ENCODE data around the gene MYH11.

Gene MYH11

GRCh38 chr16:15721018-15721417 is 135.8 kb downstream of the MYH11 start:
- Histone ChIP-seq H3K36me3 (ENCODE audit: insufficient read depth, low read length) (peaks cover 25% of the 10 kb centered on the region), H3K79me2 (ENCODE audit: insufficient read depth, low read length) (no peaks in the 10 kb centered on the region), H4K20me1 (ENCODE audit: insufficient read depth, low read length) (no peaks in the 10 kb centered on the region), H3K4me3 (ENCODE audit: low read depth, low read length, poor library complexity, severe bottlenecking) (no peak overlapping the region), H3K27me3 (ENCODE audit: insufficient read depth, low read length) (no peaks in the 10 kb centered on the region), H3K9ac (ENCODE audit: low read length) (no peak overlapping the region), H2AFZ (ENCODE audit: low read length) (no peak overlapping the region), H3F3A (ENCODE audit: insufficient read depth, low read length) (no peaks in the 10 kb centered on the region), H3K4me2 (ENCODE audit: low read length) (no peak overlapping the region), H3K9me2 (ENCODE audit: low read depth, low read length) (no peaks in the 10 kb centered on the region), H3K4me1 (ENCODE audit: insufficient read depth, low read length, severe bottlenecking) (no peaks in the 10 kb centered on the region), H3K27ac (ENCODE audit: low read depth, low read length, poor library complexity, severe bottlenecking) (no peak overlapping the region), H3K9me3 (ENCODE audit: low read length) (no peaks in the 10 kb centered on the region)
- TF ChIP-seq, protein P1, sequence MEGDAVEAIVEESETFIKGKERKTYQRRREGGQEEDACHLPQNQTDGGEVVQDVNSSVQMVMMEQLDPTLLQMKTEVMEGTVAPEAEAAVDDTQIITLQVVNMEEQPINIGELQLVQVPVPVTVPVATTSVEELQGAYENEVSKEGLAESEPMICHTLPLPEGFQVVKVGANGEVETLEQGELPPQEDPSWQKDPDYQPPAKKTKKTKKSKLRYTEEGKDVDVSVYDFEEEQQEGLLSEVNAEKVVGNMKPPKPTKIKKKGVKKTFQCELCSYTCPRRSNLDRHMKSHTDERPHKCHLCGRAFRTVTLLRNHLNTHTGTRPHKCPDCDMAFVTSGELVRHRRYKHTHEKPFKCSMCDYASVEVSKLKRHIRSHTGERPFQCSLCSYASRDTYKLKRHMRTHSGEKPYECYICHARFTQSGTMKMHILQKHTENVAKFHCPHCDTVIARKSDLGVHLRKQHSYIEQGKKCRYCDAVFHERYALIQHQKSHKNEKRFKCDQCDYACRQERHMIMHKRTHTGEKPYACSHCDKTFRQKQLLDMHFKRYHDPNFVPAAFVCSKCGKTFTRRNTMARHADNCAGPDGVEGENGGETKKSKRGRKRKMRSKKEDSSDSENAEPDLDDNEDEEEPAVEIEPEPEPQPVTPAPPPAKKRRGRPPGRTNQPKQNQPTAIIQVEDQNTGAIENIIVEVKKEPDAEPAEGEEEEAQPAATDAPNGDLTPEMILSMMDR (IDR thresholded peaks at IDR 0.05; ENCODE audit: low read length) = no peak
- TF ChIP-seq EZH2 (IDR thresholded peaks at IDR 0.05; ENCODE audit: borderline replicate concordance, low read length) = no peak

DNA sequence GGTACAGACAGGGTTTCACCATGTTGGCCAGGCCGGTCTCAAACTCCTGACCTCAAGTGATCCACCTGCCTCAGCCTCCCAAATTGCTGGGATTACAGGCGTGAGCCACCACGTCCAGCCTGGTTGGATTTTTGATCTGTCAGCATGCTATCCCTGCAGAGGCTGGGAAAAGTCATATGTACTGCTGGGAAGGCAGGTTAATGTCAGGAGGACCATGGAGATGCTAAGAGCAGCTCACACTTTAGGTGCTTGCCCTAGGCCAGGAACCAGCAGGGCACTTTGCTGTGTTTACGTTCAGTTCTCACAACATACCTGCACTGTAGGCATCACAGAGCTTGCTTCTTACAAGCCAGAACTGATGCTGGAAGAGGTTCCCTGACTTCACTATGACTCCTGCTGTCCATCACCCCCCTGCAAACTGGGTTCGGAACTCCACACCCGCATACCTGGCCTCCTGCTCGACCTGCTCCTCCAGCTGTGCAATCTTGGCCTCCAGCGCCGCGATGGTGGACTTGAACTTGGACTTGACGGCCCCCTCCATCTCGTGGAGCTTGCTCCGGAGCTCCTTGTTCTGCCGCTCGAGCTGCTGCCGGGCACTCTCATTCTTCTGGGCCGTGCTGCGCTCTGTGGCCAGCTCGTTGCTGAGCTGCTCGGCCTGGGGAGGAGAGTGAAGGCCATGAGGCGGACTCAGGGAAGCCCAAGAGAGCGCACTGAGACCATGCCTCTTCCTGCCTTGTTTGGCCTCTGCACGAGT is 140.0 kb downstream of the MYH11 start:
- no peaks in the 10 kb centered on the region for H3K79me2 ChIP-seq (ENCODE audit: insufficient read depth, low read length)
- H3K27ac ChIP-seq (ENCODE audit: low read depth, low read length, poor library complexity, severe bottlenecking) = no peak overlapping the region
- no peaks in the 10 kb centered on the region for H4K20me1 ChIP-seq (ENCODE audit: insufficient read depth, low read length)
- H3K9me3 ChIP-seq (ENCODE audit: low read length) = no peaks in the 10 kb centered on the region
- peaks cover 11% of the 10 kb centered on the region for H3K4me1 ChIP-seq (ENCODE audit: insufficient read depth, low read length, severe bottlenecking)
- H3F3A ChIP-seq (ENCODE audit: insufficient read depth, low read length) = no peaks in the 10 kb centered on the region
- H3K4me2 ChIP-seq (ENCODE audit: low read length) = no peak overlapping the region
- no peak overlapping the region for H3K9ac ChIP-seq (ENCODE audit: low read length)
- peaks cover 6% of the 10 kb centered on the region; the same call in 1 of the 2 replicates for H3K36me3 ChIP-seq (ENCODE audit: insufficient read depth, low read length)
- no peak overlapping the region for H2AFZ ChIP-seq (ENCODE audit: low read length)
- no peaks in the 10 kb centered on the region for H3K27me3 ChIP-seq (ENCODE audit: insufficient read depth, low read length)
- TF ChIP-seq, protein P1 (IDR thresholded peaks at IDR 0.05; ENCODE audit: low read length) = no peak
- no peak for TF ChIP-seq EZH2 (IDR thresholded peaks at IDR 0.05; ENCODE audit: borderline replicate concordance, low read length)
- no peaks in the 10 kb centered on the region for H3K9me2 ChIP-seq (ENCODE audit: low read depth, low read length)
- no peak overlapping the region for H3K4me3 ChIP-seq (ENCODE audit: low read depth, low read length, poor library complexity, severe bottlenecking)

- H3K36me3 ChIP-seq (ENCODE audit: insufficient read depth, low read length) = peaks cover 6% of the 10 kb centered on the region; the same call in 1 of the 2 replicates
Measured at GRCh38 chr16:15715221-15715620, 141.6 kb downstream of the MYH11 start.

More at GRCh38 chr16:15715221-15715620, 141.6 kb downstream of the MYH11 start:
- Histone ChIP-seq H3K4me2 (ENCODE audit: low read length) (no peak overlapping the region), H3K27ac (ENCODE audit: low read depth, low read length, poor library complexity, severe bottlenecking) (no peak overlapping the region), H3K4me3 (ENCODE audit: low read depth, low read length, poor library complexity, severe bottlenecking) (no peak overlapping the region), H3K27me3 (ENCODE audit: insufficient read depth, low read length) (no peaks in the 10 kb centered on the region), H3K9me3 (ENCODE audit: low read length) (no peaks in the 10 kb centered on the region), H3K9me2 (ENCODE audit: low read depth, low read length) (no peaks in the 10 kb centered on the region), H3K4me1 (ENCODE audit: insufficient read depth, low read length, severe bottlenecking) (peaks cover 11% of the 10 kb centered on the region), H3K79me2 (ENCODE audit: insufficient read depth, low read length) (no peaks in the 10 kb centered on the region), H3K9ac (ENCODE audit: low read length) (no peak overlapping the region), H4K20me1 (ENCODE audit: insufficient read depth, low read length) (no peaks in the 10 kb centered on the region), H3F3A (ENCODE audit: insufficient read depth, low read length) (no peaks in the 10 kb centered on the region), H2AFZ (ENCODE audit: low read length) (no peak overlapping the region)
- TF ChIP-seq, protein P1 (IDR thresholded peaks at IDR 0.05; ENCODE audit: low read length) = no peak
- TF ChIP-seq EZH2 (IDR thresholded peaks at IDR 0.05; ENCODE audit: borderline replicate concordance, low read length) = no peak

Measured in OCI-LY1 (cell line).